Heart right ventricle (tissue), 16 donors: ENCODE results near the gene OASL. TPM values are rescaled to one million over a fixed set of nuclear protein-coding genes. Genes with fewer than 3 reads are reported as not detected.
A peak's percentile ranks its signal among the peaks of the same experiment; 100 is the strongest.

Experiments
- ATAC-seq, 8 donors: fragments of 200-7000 bp; cut with Tn5 transposase; one replicate each; pipeline ENCODE4 v1.9.1; 2020; ENCODE audit warnings: mild to moderate bottlenecking in 8 of 8, moderate library complexity in 8 of 8, moderate number of reproducible peaks in 1 of 8
- DNase-seq, 2 donors: peaks; one replicate each; pipeline ENCODE4 v3.0.0-alpha.2; 2020
- H3K27ac ChIP-seq, 10 donors: fragments of 200-600 bp; sonication (generic) in 2 of 10; one replicate each; pipeline versions ENCODE4 v1.5.0 to v1.8.0; 2020 to 2022; ENCODE audit warnings: mild to moderate bottlenecking in 3 of 10
- H3K27me3 ChIP-seq, 7 donors: fragments of 200-600 bp; one replicate each; pipeline ENCODE4 v1.8.0; 2021 to 2022; ENCODE audit warnings: mild to moderate bottlenecking in 2 of 7
- H3K36me3 ChIP-seq, 9 donors: fragments of 200-600 bp; sonication (generic) in 1 of 9; one replicate each; pipeline versions ENCODE4 v1.5.0 to v1.8.0; 2020 to 2022; ENCODE audit warnings: mild to moderate bottlenecking in 2 of 9
- H3K4me1 ChIP-seq, 9 donors: fragments of 200-600 bp; sonication (generic) in 1 of 9; one replicate each; pipeline versions ENCODE4 v1.5.0 to v1.8.0; 2020 to 2022; ENCODE audit warnings: mild to moderate bottlenecking in 4 of 9
- H3K4me3 ChIP-seq, 10 donors: fragments of 200-600 bp; sonication (generic) in 2 of 10; one replicate each; pipeline versions ENCODE4 v1.5.0 to v1.8.0; 2020 to 2022; ENCODE audit warnings: mild to moderate bottlenecking in 7 of 10, moderate library complexity in 2 of 10
- H3K9me3 ChIP-seq, 11 donors: fragments of 200-600 bp in 10 of 11; sonication (generic) in 2 of 11; one replicate each; pipeline versions ENCODE4 v1.5.0 to v1.8.0; 2013 to 2022; ENCODE audit warnings: mild to moderate bottlenecking in 2 of 11, control low read depth in 1 of 11, moderate library complexity in 1 of 11
- CTCF ChIP-seq, 9 donors: fragments of 200-600 bp; sonication (generic) in 2 of 9; IDR thresholded peaks; one replicate each; pipeline versions ENCODE4 v1.5.0 to v1.8.0; 2021 to 2022; ENCODE audit warnings: antibody characterized with exemption in 9 of 9, mild to moderate bottlenecking in 5 of 9, moderate library complexity in 1 of 9
- WGBS, 2 donors: extraction: QIAGEN DNeasy Blood & Tissue Kit; methylation state at CpG; one replicate each; pipeline ENCODE4 v1.1.7; 2013; ENCODE audit warnings: inconsistent platforms in 1 of 2; 5-methylcytosine and 5-hydroxymethylcytosine counted together
- intact Hi-C, 10 donors: fragments of 100-400 bp; cut with DNase I; formaldehyde crosslinking; loops; one replicate each; pipeline versions ENCODE4 v1.11.1 to v1.14.2; 2022
- polyA plus RNA-seq, 2 donors: library from polyadenylated mRNA; stranded (reverse); fragments of 200-250 nt; gene quantifications; one replicate each; pipeline ENCODE4 v1.2.3, GENCODE V29; 2013
- total RNA-seq, 10 donors: library from RNA; stranded (reverse); fragmentation: NEBNext Ultra II Directional in 3 of 10; extraction: Animal tissue kit (Norgen Biotek cat#: 25700) in 3 of 10; gene quantifications; one replicate each; pipeline versions ENCODE4 v1.2.1 to v1.2.4, GENCODE V29; 2021 to 2023
- donor health status: Arrhythmogenic right ventricular cardiomyopathy.
- donor health status: ischemic (EF 13 %, LVEDD 7.1; RV severe dilation, severe dysfunction).
- donor health status: healthy with polysubstance abuse.
- donor health status: DM: no; HTN: yes; CAD: no.
- donor health status: DM: no; HTN: no; CAD: no.
- donor health status: ischemic (EF 25% LVEDD 6.9; RV normal size, moderate dysfunction).
- donor health status: ischemic (EF 25% LVEDD 5.7; RV mildly dilated, moderate dysfunction).
- donor health status: healthy.
- donor health status: DM: yes; HTN: yes; CAD: no.
- donor health status: Ischemic cardiomyopathy.
- donor health status: ischemic (EF 35%, LVEDD 5.7; RV mildly dilated, moderate dysfunction).
- donor health status: nonischemic (EF 11% LVEDD 7.7; RV severe dilation, severe dysfunction).
- donor health status: DM: yes; HTN: yes; CAD: no.
- donor health status: PGD.
- donor health status: ischemic (EF 29% LVEDD 5.4; RV normal size, mild dysfunction).
- donor health status: nonischemic (EF 23%, LVEDD 6.1; RV moderate dilation, normal function).

Gene OASL
- total and polyA plus RNA-seq, 12 donors: 0.19 to 2.5 (median 0.95) TPM

- intact Hi-C loops: no loop called here
- no peaks in the 10 kb centered on the region for H3K27me3 ChIP-seq
- ATAC-seq (no peak), DNase-seq (no peak)
- no peak overlapping the region for H3K4me3 ChIP-seq
- WGBS, 2 donors: 87% methylated on average over 6 of the region's 6 CpGs
- peaks cover 0 to 13% (median 7%) of the 10 kb centered on the region in 9 donors for H3K4me1 ChIP-seq
- H3K36me3 ChIP-seq: peaks cover 4 to 61% (median 19%) of the 10 kb centered on the region in 9 donors
- H3K27ac ChIP-seq: no peak overlapping the region
- no peaks in the 10 kb centered on the region for H3K9me3 ChIP-seq
- TF ChIP-seq CTCF (IDR thresholded peaks at IDR 0.05): no peak
These were observed 27.2 kb downstream of the OASL start for GRCh38 chr12:121011820-121012219.

- H3K4me3 ChIP-seq: no peak overlapping the region
- intact Hi-C loops: no loop called here
- TF ChIP-seq CTCF (IDR thresholded peaks at IDR 0.05): no peak
- peaks cover 0 to 12% (median 7%) of the 10 kb centered on the region in 9 donors for H3K4me1 ChIP-seq
- peaks cover 4 to 71% (median 19%) of the 10 kb centered on the region in 9 donors for H3K36me3 ChIP-seq
- no peaks in the 10 kb centered on the region for H3K9me3 ChIP-seq
- 94% methylated on average over 8 of the region's 8 CpGs for WGBS, 2 donors
- DNase-seq (no peak), ATAC-seq (no peak)
- H3K27ac ChIP-seq: no peak overlapping the region
- H3K27me3 ChIP-seq: no peaks in the 10 kb centered on the region
These were observed 28.2 kb downstream of the OASL start for GRCh38 chr12:121010860-121011259.

GRCh38 chr12:121009741-121010140, 29.3 kb downstream of the OASL start:
- Histone ChIP-seq H3K27me3 (no peaks in the 10 kb centered on the region), H3K9me3 (no peaks in the 10 kb centered on the region), H3K4me3 (no peak overlapping the region), H3K27ac (no peak overlapping the region), H3K4me1 (peaks cover 0 to 1% (median 0%) of the 10 kb centered on the region in 9 donors), H3K36me3 (peaks cover 4 to 81% (median 20%) of the 10 kb centered on the region in 9 donors)
- DNase-seq (no peak), ATAC-seq (peak in 2 of 8 donors; percentile 65 to 70)
- WGBS, 2 donors: 58 to 66% methylated on average over 10 of the region's 10 CpGs
- intact Hi-C loops: no loop called here
- peak in 6 of 9 donors; percentile 18 to 37 (median 28) for TF ChIP-seq CTCF (IDR thresholded peaks at IDR 0.05)

GRCh38 chr12:121008347-121009098, 30.5 kb downstream of the OASL start:
- DNase-seq (no peak), ATAC-seq (no peak)
- intact Hi-C loops: no loop called here
- Histone ChIP-seq H3K9me3 (no peaks in the 10 kb centered on the region), H3K36me3 (peaks cover 4 to 93% (median 29%) of the 10 kb centered on the region in 9 donors), H3K27me3 (no peaks in the 10 kb centered on the region), H3K27ac (no peak overlapping the region), H3K4me1 (no peaks in the 10 kb centered on the region), H3K4me3 (no peak overlapping the region)
- 96 to 98% methylated on average over 8 of the region's 8 CpGs for WGBS, 2 donors
- no peak for TF ChIP-seq CTCF (IDR thresholded peaks at IDR 0.05)
